Activated gamma-delta T cell (primary cell): ENCODE data around the gene CR1L.
A peak's percentile ranks its signal among the peaks of the same experiment; 100 is the strongest.
"Not testable (repeated sequence)": the region's sequence is repeated elsewhere in the genome, so short reads cannot be mapped to it uniquely, and the experiment has no call there.

Source experiments
- DNase-seq: peaks from one replicate; lab custom pipeline; 2025; lab: John Stamatoyannopoulos, UW

CR1L gene

GRCh38 chr1:207745839-207746767 lies 101.2 kb downstream of the CR1L start:
- DNase-seq, result no peak

GRCh38 chr1:207747627-207748492 lies 102.9 kb downstream of the CR1L start:
- no peak for DNase-seq

- DNase-seq, result no peak
These were observed 104.0 kb downstream of the CR1L start for GRCh38 chr1:207748737-207749528.

- DNase-seq, result no peak
These were observed 105.8 kb downstream of the CR1L start for GRCh38 chr1:207750631-207751305.

- DNase-seq, result not testable (repeated sequence)
These were observed 106.5 kb downstream of the CR1L start for GRCh38 chr1:207751463-207751789.

GRCh38 chr1:207751790-207752455 lies 107.0 kb downstream of the CR1L start, which contains the start of gene CD46:
TSS of gene CD46 (plus strand) at chr1:207752054. CDS start at chr1:207752213, 159 bp downstream.
- peak; percentile 89 for DNase-seq

GRCh38 chr1:207752456-207752998 lies 107.6 kb downstream of the CR1L start:
- no peak for DNase-seq

- no peak for DNase-seq
These were observed 108.7 kb downstream of the CR1L start for GRCh38 chr1:207753611-207754010.

- no peak for DNase-seq
These were observed 109.1 kb downstream of the CR1L start for GRCh38 chr1:207754011-207754410.

- no peak for DNase-seq
These were observed 110.2 kb downstream of the CR1L start for GRCh38 chr1:207754974-207755700.

- no peak for DNase-seq
These were observed 111.1 kb downstream of the CR1L start for GRCh38 chr1:207755846-207756693.

- no peak for DNase-seq
These were observed 117.7 kb downstream of the CR1L start for GRCh38 chr1:207762622-207763021.

GRCh38 chr1:207763091-207763490 lies 118.2 kb downstream of the CR1L start:
- no peak for DNase-seq

GRCh38 chr1:207763972-207764371 lies 119.0 kb downstream of the CR1L start:
- no peak for DNase-seq

- DNase-seq, result no peak
These were observed 121.6 kb downstream of the CR1L start for GRCh38 chr1:207766569-207766968.

- not testable (repeated sequence) for DNase-seq
These were observed 125.6 kb downstream of the CR1L start for GRCh38 chr1:207770514-207770913.
